Measurements from ENCODE around the gene RECQL5.

GRCh38 chr17:75688209-75688825 lies 21.4 kb upstream of the RECQL5 start:
- no peak for TF ChIP-seq CTCF (conservative IDR thresholded peaks at IDR 0.05 in 1 of 2, IDR thresholded peaks at IDR 0.05 in 1 of 2; ENCODE audit: low read depth in 1 of 2, low read length in 2 of 2)
- TF ChIP-seq EZH2 (IDR thresholded peaks at IDR 0.05; ENCODE audit: low read length, missing control alignments): no peak

Measured in fibroblast of lung (primary cell).